CD4-positive, alpha-beta T cell treated with Interleukin-6 at 100 ng/mL for 8 hours (primary cell): ENCODE data around the gene B4GALNT3.

ENCODE experiments used
- DNase-seq: peaks from one replicate; pipeline ENCODE4 v3.0.0-alpha.2; 2020; ENCODE audit warnings: mixed read lengths, low spot score

B4GALNT3 gene

GRCh38 chr12:559208-559905 lies 99.6 kb downstream of the B4GALNT3 start:
- no peak for DNase-seq

- DNase-seq = no peak
Observed at GRCh38 chr12:559906-560455, 100.2 kb downstream of the B4GALNT3 start.

- no peak for DNase-seq
Observed at GRCh38 chr12:560691-561390, 101.1 kb downstream of the B4GALNT3 start.

GRCh38 chr12:561391-561705 lies 101.6 kb downstream of the B4GALNT3 start:
- no peak for DNase-seq

GRCh38 chr12:561908-562593 lies 102.3 kb downstream of the B4GALNT3 start:
- no peak for DNase-seq

- no peak for DNase-seq
Observed at GRCh38 chr12:562634-563033, 102.9 kb downstream of the B4GALNT3 start.

- peak; percentile 86 for DNase-seq
Observed at GRCh38 chr12:563250-563781, 103.6 kb downstream of the B4GALNT3 start.

GRCh38 chr12:563787-564298 lies 104.1 kb downstream of the B4GALNT3 start:
- DNase-seq = no peak

- DNase-seq = no peak
Observed at GRCh38 chr12:565161-565560, 105.4 kb downstream of the B4GALNT3 start.

GRCh38 chr12:565589-566105 lies 105.9 kb downstream of the B4GALNT3 start:
- no peak for DNase-seq

- DNase-seq = no peak
Observed at GRCh38 chr12:568486-568885, 108.7 kb downstream of the B4GALNT3 start.

- no peak for DNase-seq
Observed at GRCh38 chr12:569091-569676, 109.4 kb downstream of the B4GALNT3 start.

GRCh38 chr12:569803-570434 lies 110.2 kb downstream of the B4GALNT3 start:
- peak; percentile 82 for DNase-seq

- no peak for DNase-seq
Observed at GRCh38 chr12:570435-570920, 110.7 kb downstream of the B4GALNT3 start.

GRCh38 chr12:570921-571794 lies 111.4 kb downstream of the B4GALNT3 start:
- DNase-seq = no peak

GRCh38 chr12:571795-572531 lies 112.2 kb downstream of the B4GALNT3 start:
- DNase-seq = no peak

GRCh38 chr12:572532-572899 lies 112.8 kb downstream of the B4GALNT3 start:
- no peak for DNase-seq

GRCh38 chr12:573232-573631 lies 113.5 kb downstream of the B4GALNT3 start:
- no peak for DNase-seq

- DNase-seq = no peak
Observed at GRCh38 chr12:574475-575128, 114.9 kb downstream of the B4GALNT3 start.
